ENCODE measurements around the gene RRP12.

DNA sequence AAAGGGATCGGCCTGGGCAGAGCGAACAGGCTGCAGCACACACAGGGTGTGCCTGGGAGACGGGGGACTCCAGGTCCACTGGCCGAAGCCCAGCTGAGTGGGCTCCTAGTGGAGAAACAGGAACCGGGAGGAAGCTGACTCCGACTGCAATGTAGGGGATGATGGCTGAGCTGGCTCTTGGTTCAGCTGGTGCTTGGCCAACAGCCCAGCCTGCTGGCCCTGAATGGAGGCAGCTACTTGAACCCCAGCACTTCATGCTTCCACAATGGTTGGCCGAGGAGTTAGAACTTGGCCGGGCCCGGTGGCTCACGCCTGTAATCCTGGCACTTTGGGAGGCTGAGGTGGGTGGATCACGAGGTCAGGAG, 39.6 kb downstream of the RRP12 start:
- TF ChIP-seq CTCF (IDR thresholded peaks at IDR 0.05) = no peak
- TF ChIP-seq POLR2A (IDR thresholded peaks at IDR 0.05) = no peak
